HT1080 (cell line): ENCODE data around the gene MMP11. TPM values are rescaled to one million over a fixed set of nuclear protein-coding genes. Genes with fewer than 3 reads are reported as not detected.
"Not testable (repeated sequence)": the region's sequence is repeated elsewhere in the genome, so short reads cannot be mapped to it uniquely, and the experiment has no call there.

Source experiments
- DNase-seq: peaks from one replicate; pipeline ENCODE4 v3.0.0-alpha.2; 2015; ENCODE audit warnings: low read depth
- polyA plus RNA-seq, 2 experiments: library from polyadenylated mRNA; depleted of rRNA; stranded (reverse); fragments of >200 nt; gene quantifications; 2 replicates each; pipeline ENCODE4 v1.2.3, GENCODE V29; 2015
- total RNA-seq: library from RNA; depleted of rRNA; stranded (reverse); fragments of >200 nt; shearing (Covaris generic); gene quantifications from 2 replicates; pipeline ENCODE4 v1.2.3, GENCODE V29; 2014; rRNA removed

MMP11 gene
- not detected in 2 replicates for total RNA-seq
- polyA plus RNA-seq (2015; cell fraction: cytosol; rRNA removed): not detected in 2 replicates
- not detected in 2 replicates for polyA plus RNA-seq (2015; cell fraction: nucleus; rRNA removed)

GRCh38 chr22:23772649-23773473, at the start of gene MMP11:
Gene MMP11, plus strand, starts transcription at chr22:23772849. Its CDS starts 22 bp downstream, at chr22:23772871.
- DNase-seq: no peak

- not testable (repeated sequence) for DNase-seq
Measured at GRCh38 chr22:23728108-23728507, 44.5 kb upstream of the MMP11 start.

GRCh38 chr22:23737696-23738095, 35.0 kb upstream of the MMP11 start:
- DNase-seq: no peak

GRCh38 chr22:23742505-23743264, 30.0 kb upstream of the MMP11 start:
- DNase-seq: no peak

GRCh38 chr22:23743303-23743705, 29.3 kb upstream of the MMP11 start:
- DNase-seq: no peak

- DNase-seq: no peak
Measured at GRCh38 chr22:23744001-23744400, 28.6 kb upstream of the MMP11 start.

- DNase-seq: no peak
Measured at GRCh38 chr22:23744485-23744884, 28.2 kb upstream of the MMP11 start.

- DNase-seq: no peak
Measured at GRCh38 chr22:23745791-23746190, 26.9 kb upstream of the MMP11 start.

- no peak for DNase-seq
Measured at GRCh38 chr22:23749841-23750301, 22.8 kb upstream of the MMP11 start.

GRCh38 chr22:23750367-23750713, 22.3 kb upstream of the MMP11 start:
- DNase-seq: no peak

GRCh38 chr22:23750714-23751440, 21.8 kb upstream of the MMP11 start, which contains the start of gene ZNF70:
Gene ZNF70, minus strand, starts transcription at chr22:23751112. Its CDS starts 5,972 bp downstream, at chr22:23745140.
- DNase-seq: peak; percentile 71

- DNase-seq: no peak
Measured at GRCh38 chr22:23751441-23751996, 21.1 kb upstream of the MMP11 start.

GRCh38 chr22:23752090-23752691, 20.5 kb upstream of the MMP11 start:
- no peak for DNase-seq

- no peak for DNase-seq
Measured at GRCh38 chr22:23752750-23753149, 19.9 kb upstream of the MMP11 start.

GRCh38 chr22:23753385-23753784, 19.3 kb upstream of the MMP11 start:
- DNase-seq: no peak

- no peak for DNase-seq
Measured at GRCh38 chr22:23754220-23754919, 18.3 kb upstream of the MMP11 start, which contains the start of gene VPREB3. Gene VPREB3, minus strand, starts transcription at chr22:23754425. Its CDS starts 62 bp downstream, at chr22:23754363.

GRCh38 chr22:23754980-23755636, 17.5 kb upstream of the MMP11 start:
- no peak for DNase-seq

- DNase-seq: no peak
Measured at GRCh38 chr22:23755711-23756110, 16.9 kb upstream of the MMP11 start.

- DNase-seq: no peak
Measured at GRCh38 chr22:23756891-23757290, 15.8 kb upstream of the MMP11 start.
